Measurements from ENCODE around the gene KRT24.

KRT24 gene

DNA sequence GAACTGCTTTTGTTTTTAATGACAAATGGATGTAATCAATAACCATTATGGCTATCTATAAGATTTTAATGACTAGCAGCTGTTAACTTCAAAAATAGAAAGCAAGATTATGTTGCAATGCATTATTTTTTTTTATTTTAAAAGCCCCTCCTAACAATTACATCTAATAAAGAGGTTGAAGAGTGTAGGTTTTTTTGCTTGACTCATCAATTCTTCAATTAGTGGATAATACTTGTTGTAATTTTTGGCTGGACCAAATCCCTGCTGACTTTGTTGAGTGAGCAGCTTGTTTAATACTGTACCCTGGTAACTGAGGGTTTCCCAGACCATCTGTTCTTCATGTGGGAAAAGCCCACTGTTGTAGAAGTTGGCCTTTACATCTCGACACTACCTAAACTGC lies 27.4 kb upstream of the KRT24 start:
- TF ChIP-seq RARB (CRISPR knock-in tag; IDR thresholded peaks at IDR 0.05), result no peak
- no peak for TF ChIP-seq GLIS3 (CRISPR knock-in tag; IDR thresholded peaks at IDR 0.05)
- no peak for TF ChIP-seq ZFP3 (CRISPR knock-in tag; IDR thresholded peaks at IDR 0.05)
- TF ChIP-seq, protein P1, sequence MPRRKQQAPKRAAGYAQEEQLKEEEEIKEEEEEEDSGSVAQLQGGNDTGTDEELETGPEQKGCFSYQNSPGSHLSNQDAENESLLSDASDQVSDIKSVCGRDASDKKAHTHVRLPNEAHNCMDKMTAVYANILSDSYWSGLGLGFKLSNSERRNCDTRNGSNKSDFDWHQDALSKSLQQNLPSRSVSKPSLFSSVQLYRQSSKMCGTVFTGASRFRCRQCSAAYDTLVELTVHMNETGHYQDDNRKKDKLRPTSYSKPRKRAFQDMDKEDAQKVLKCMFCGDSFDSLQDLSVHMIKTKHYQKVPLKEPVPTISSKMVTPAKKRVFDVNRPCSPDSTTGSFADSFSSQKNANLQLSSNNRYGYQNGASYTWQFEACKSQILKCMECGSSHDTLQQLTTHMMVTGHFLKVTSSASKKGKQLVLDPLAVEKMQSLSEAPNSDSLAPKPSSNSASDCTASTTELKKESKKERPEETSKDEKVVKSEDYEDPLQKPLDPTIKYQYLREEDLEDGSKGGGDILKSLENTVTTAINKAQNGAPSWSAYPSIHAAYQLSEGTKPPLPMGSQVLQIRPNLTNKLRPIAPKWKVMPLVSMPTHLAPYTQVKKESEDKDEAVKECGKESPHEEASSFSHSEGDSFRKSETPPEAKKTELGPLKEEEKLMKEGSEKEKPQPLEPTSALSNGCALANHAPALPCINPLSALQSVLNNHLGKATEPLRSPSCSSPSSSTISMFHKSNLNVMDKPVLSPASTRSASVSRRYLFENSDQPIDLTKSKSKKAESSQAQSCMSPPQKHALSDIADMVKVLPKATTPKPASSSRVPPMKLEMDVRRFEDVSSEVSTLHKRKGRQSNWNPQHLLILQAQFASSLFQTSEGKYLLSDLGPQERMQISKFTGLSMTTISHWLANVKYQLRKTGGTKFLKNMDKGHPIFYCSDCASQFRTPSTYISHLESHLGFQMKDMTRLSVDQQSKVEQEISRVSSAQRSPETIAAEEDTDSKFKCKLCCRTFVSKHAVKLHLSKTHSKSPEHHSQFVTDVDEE (CRISPR knock-in tag; IDR thresholded peaks at IDR 0.05), result no peak
- no peak for TF ChIP-seq CSRNP3 (CRISPR knock-in tag; IDR thresholded peaks at IDR 0.05)
- no peak for TF ChIP-seq TCF4 (CRISPR knock-in tag; IDR thresholded peaks at IDR 0.05; ENCODE audit: borderline replicate concordance)
- no peak for TF ChIP-seq ZC3H10 (CRISPR knock-in tag; IDR thresholded peaks at IDR 0.05)
- no peak for TF ChIP-seq BACH2 (CRISPR knock-in tag; IDR thresholded peaks at IDR 0.05; ENCODE audit: borderline replicate concordance)
- no peak for TF ChIP-seq OSR1 (CRISPR knock-in tag; IDR thresholded peaks at IDR 0.05)
- no peak for TF ChIP-seq ZNF565 (CRISPR knock-in tag; conservative IDR thresholded peaks at IDR 0.05; ENCODE audit: low read depth)
- TF ChIP-seq ESRRG (CRISPR knock-in tag; IDR thresholded peaks at IDR 0.05), result no peak
- no peak for TF ChIP-seq ZFP30 (CRISPR knock-in tag; IDR thresholded peaks at IDR 0.05)
- no peak for ATAC-seq

GRCh38 chr17:40727447-40728231 lies 24.1 kb upstream of the KRT24 start:
- TF ChIP-seq TOX (CRISPR knock-in tag; IDR thresholded peaks at IDR 0.05; ENCODE audit: borderline replicate concordance), result no peak
- TF ChIP-seq ESRRG (CRISPR knock-in tag; IDR thresholded peaks at IDR 0.05), result no peak
- TF ChIP-seq, protein P2, sequence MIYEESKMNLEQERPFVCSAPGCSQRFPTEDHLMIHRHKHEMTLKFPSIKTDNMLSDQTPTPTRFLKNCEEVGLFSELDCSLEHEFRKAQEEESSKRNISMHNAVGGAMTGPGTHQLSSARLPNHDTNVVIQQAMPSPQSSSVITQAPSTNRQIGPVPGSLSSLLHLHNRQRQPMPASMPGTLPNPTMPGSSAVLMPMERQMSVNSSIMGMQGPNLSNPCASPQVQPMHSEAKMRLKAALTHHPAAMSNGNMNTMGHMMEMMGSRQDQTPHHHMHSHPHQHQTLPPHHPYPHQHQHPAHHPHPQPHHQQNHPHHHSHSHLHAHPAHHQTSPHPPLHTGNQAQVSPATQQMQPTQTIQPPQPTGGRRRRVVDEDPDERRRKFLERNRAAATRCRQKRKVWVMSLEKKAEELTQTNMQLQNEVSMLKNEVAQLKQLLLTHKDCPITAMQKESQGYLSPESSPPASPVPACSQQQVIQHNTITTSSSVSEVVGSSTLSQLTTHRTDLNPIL (CRISPR knock-in tag; IDR thresholded peaks at IDR 0.05; ENCODE audit: low read depth), result no peak
- TF ChIP-seq GLIS3 (CRISPR knock-in tag; IDR thresholded peaks at IDR 0.05), result no peak
- no peak for TF ChIP-seq ZNF70 (CRISPR knock-in tag; IDR thresholded peaks at IDR 0.05)
- no peak for TF ChIP-seq TCF4 (CRISPR knock-in tag; IDR thresholded peaks at IDR 0.05; ENCODE audit: borderline replicate concordance)
- no peak for TF ChIP-seq BACH2 (CRISPR knock-in tag; IDR thresholded peaks at IDR 0.05; ENCODE audit: borderline replicate concordance)
- TF ChIP-seq PPARA (CRISPR knock-in tag; IDR thresholded peaks at IDR 0.05; ENCODE audit: borderline replicate concordance), result no peak
- ATAC-seq, result no peak

DNA sequence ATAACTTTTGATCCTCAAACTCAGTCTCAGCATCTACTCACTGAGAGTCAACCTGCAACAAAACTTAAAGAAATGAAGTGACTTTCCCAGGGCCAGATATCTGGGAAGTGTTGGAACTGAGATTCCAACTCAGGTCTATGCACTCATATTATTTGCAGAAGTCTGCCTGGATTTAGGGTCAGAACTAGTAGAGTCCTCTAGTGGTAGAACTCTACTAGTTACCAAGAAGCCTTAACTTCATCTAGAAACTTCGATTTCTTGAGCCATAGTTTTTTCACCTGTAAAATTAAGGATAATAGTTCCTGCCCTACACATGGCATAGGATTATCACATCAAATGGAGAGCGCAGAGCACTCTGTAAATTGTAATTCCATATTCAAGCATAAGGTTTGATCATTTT lies 23.4 kb upstream of the KRT24 start:
- ATAC-seq, result peak; percentile 30; the same call in 1 of the 3 replicates
- no peak for TF ChIP-seq BACH2 (CRISPR knock-in tag; IDR thresholded peaks at IDR 0.05; ENCODE audit: borderline replicate concordance)

DNA sequence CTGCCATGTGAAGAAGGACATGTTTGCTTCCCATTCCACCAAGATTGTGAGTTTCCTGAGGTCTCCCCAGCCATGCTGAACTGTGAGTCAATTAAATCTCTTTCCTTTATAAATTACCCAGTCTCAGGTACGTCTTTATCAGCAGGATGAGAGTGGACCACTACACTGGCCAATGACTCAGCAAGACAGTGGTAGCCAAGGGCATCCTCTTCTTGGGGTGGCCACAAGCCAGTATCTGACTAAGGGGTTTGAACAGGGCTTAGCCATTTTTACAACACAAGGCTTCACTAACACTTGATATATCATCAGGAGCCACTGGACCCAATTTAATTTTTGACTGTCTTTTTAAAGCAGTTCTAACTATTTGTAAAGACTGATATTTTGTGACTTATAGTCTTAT lies 21.1 kb upstream of the KRT24 start:
- no peak for ATAC-seq

More for the DNA sequence above, 21.1 kb upstream of the KRT24 start:
- TF ChIP-seq ESRRG (CRISPR knock-in tag; IDR thresholded peaks at IDR 0.05) (no peak), ARNTL (CRISPR knock-in tag; IDR thresholded peaks at IDR 0.05; ENCODE audit: borderline replicate concordance, low read depth) (no peak), OSR1 (CRISPR knock-in tag; IDR thresholded peaks at IDR 0.05) (no peak), PATZ1 (CRISPR knock-in tag; IDR thresholded peaks at IDR 0.05; ENCODE audit: borderline replicate concordance) (no peak), RARB (CRISPR knock-in tag; IDR thresholded peaks at IDR 0.05) (no peak), ZFP3 (CRISPR knock-in tag; IDR thresholded peaks at IDR 0.05) (no peak), ISL1 (CRISPR knock-in tag; IDR thresholded peaks at IDR 0.05) (no peak), GLIS3 (CRISPR knock-in tag; IDR thresholded peaks at IDR 0.05) (no peak), CSRNP3 (CRISPR knock-in tag; IDR thresholded peaks at IDR 0.05) (no peak), PPARA (CRISPR knock-in tag; IDR thresholded peaks at IDR 0.05; ENCODE audit: borderline replicate concordance) (no peak), SNAI2 (CRISPR knock-in tag; IDR thresholded peaks at IDR 0.05) (no peak), ZNF70 (CRISPR knock-in tag; IDR thresholded peaks at IDR 0.05) (no peak), ZNF565 (CRISPR knock-in tag; conservative IDR thresholded peaks at IDR 0.05; ENCODE audit: low read depth) (no peak), POU6F1 (CRISPR knock-in tag; IDR thresholded peaks at IDR 0.05; ENCODE audit: borderline replicate concordance, low read depth) (no peak)

Data from SK-N-SH treated with all-trans-retinoic acid at 6 μM for 48 hours (cell line).